Keratinocyte (primary cell): ENCODE measurements around the gene MOB1B. TPM values are rescaled to one million over a fixed set of nuclear protein-coding genes. Genes with fewer than 3 reads are reported as not detected.

Experiments used
- DNase-seq: peaks from one replicate; pipeline ENCODE4 v3.0.0-alpha.2; 2011; ENCODE audit warnings: low read depth, missing footprints, low spot score
- FAIRE-seq: peaks from 2 replicates; lab custom pipeline; 2011; peaks lifted over from hg19 to GRCh38; lab: Jason Lieb, UNC
- H2AFZ ChIP-seq: 2 replicates; pipeline ENCODE4 v1.6.0; 2012; ENCODE audit warnings: low read length, control low read depth, inconsistent platforms; ENCODE audit not compliant: control insufficient read depth
- H3K27ac ChIP-seq: 2 replicates; pipeline ENCODE4 v1.5.1; 2011; ENCODE audit warnings: low read length; ENCODE audit not compliant: control insufficient read depth, insufficient read depth
- H3K27me3 ChIP-seq: 3 replicates; pipeline ENCODE4 v1.6.0; 2011; ENCODE audit warnings: low read length; ENCODE audit not compliant: control insufficient read depth, insufficient read depth; ENCODE audit errors: extremely low read depth
- H3K36me3 ChIP-seq, 2 experiments: 2 replicates in 1 of 2; 3 replicates in 1 of 2; pipeline ENCODE4 v1.5.1; 2011; ENCODE audit warnings: low read length in 2 of 2, mild to moderate bottlenecking in 1 of 2; ENCODE audit not compliant: control insufficient read depth in 2 of 2, insufficient read depth in 2 of 2; ENCODE audit errors: extremely low read depth in 1 of 2
- H3K4me1 ChIP-seq: 3 replicates; pipeline ENCODE4 v1.5.1; 2011; ENCODE audit warnings: low read length; ENCODE audit not compliant: control insufficient read depth, insufficient read depth; ENCODE audit errors: extremely low read depth
- H3K4me2 ChIP-seq: 3 replicates; pipeline ENCODE4 v1.6.0; 2011; ENCODE audit warnings: low read depth, low read length; ENCODE audit not compliant: control insufficient read depth, insufficient read depth; ENCODE audit errors: extremely low read depth
- H3K4me3 ChIP-seq, 3 experiments: fragments of 200-600 bp in 1 of 3; sonication (generic) in 1 of 3; 2 replicates in 2 of 3; 3 replicates in 1 of 3; pipeline ENCODE4 v1.5.1; 2011 to 2016; ENCODE audit warnings: low read length in 3 of 3, mild to moderate bottlenecking in 3 of 3, control low read depth in 2 of 3, inconsistent platforms in 1 of 3, low read depth in 1 of 3, mixed read lengths in 1 of 3, mixed run types in 1 of 3, moderate library complexity in 1 of 3; ENCODE audit not compliant: control insufficient read depth in 2 of 3, insufficient read depth in 2 of 3; ENCODE audit errors: extremely low read depth in 1 of 3
- H3K79me2 ChIP-seq: 2 replicates; pipeline ENCODE4 v1.6.0; 2012; ENCODE audit warnings: low read length; ENCODE audit not compliant: control insufficient read depth, insufficient read depth
- H3K9ac ChIP-seq: 3 replicates; pipeline ENCODE4 v1.6.0; 2011; ENCODE audit warnings: low read length; ENCODE audit not compliant: control insufficient read depth, insufficient read depth; ENCODE audit errors: extremely low read depth
- H3K9me1 ChIP-seq: 3 replicates; pipeline ENCODE4 v1.6.0; 2011; ENCODE audit warnings: low read length; ENCODE audit not compliant: control insufficient read depth, insufficient read depth; ENCODE audit errors: extremely low read depth
- H3K9me3 ChIP-seq: 2 replicates; pipeline ENCODE4 v1.5.1; 2012; ENCODE audit warnings: low read depth, low read length; ENCODE audit not compliant: control insufficient read depth
- H4K20me1 ChIP-seq: 3 replicates; pipeline ENCODE4 v1.6.0; 2011; ENCODE audit warnings: low read length; ENCODE audit not compliant: control insufficient read depth, insufficient read depth; ENCODE audit errors: extremely low read depth
- CTCF ChIP-seq, 3 experiments: IDR thresholded peaks in 1 of 3; conservative IDR thresholded peaks in 1 of 3; optimal IDR thresholded peaks in 1 of 3; 2 replicates in 2 of 3; 3 replicates in 1 of 3; pipeline versions ENCODE3 to v1.5.1; 2011; ENCODE audit warnings: low read length in 3 of 3, mild to moderate bottlenecking in 3 of 3, moderate library complexity in 2 of 3, control low read depth in 1 of 3, inconsistent platforms in 1 of 3; ENCODE audit not compliant: insufficient read depth in 2 of 3; ENCODE audit errors: extremely low read depth in 1 of 3
- EZH2 ChIP-seq: IDR thresholded peaks from one replicate; pipeline ENCODE4 v1.6.1; 2012; ENCODE audit warnings: inconsistent platforms, mild to moderate bottlenecking, low read length, moderate library complexity
- dilution Hi-C: fragments of 300-500 bp; cut with MboI; formaldehyde crosslinking; loops from one replicate; pipeline ENCODE4 v1.7.0; 2020; ENCODE audit warnings: low sequenced_read_pairs; ENCODE audit not compliant: extremely low pct_ligation_motif_present
- polyA plus RNA-seq, 5 experiments: library from polyadenylated mRNA; depleted of rRNA in 3 of 5; stranded (reverse) in 3 of 5; stranded (forward) in 1 of 5; unstranded in 1 of 5; fragments of >200 nt; gene quantifications; 1 replicate in 1 of 5; 2 replicates in 3 of 5; 3 replicates in 1 of 5; pipeline versions ENCODE4 v1.2.1 to v1.2.3, GENCODE V29; 2011 to 2012; ENCODE audit warnings: missing spikeins in 2 of 5, low read depth in 1 of 5, low replicate concordance in 1 of 5

The MOB1B gene
- polyA plus RNA-seq, 1 donor (not counting 4 experiments of a cell fraction or from before 2014, with no cell fraction given) = 15.6 TPM

GRCh38 chr4:70925418-70925817, 23.2 kb downstream of the MOB1B start:
- H3K79me2 ChIP-seq = peaks cover 56% of the 10 kb centered on the region
- no peak overlapping the region for H3K9ac ChIP-seq
- no peak overlapping the region for H2AFZ ChIP-seq
- no peaks in the 10 kb centered on the region for H3K4me1 ChIP-seq
- H4K20me1 ChIP-seq = no peaks in the 10 kb centered on the region
- H3K9me1 ChIP-seq = no peaks in the 10 kb centered on the region
- FAIRE-seq (no peak), DNase-seq (no peak)
- no peak overlapping the region for H3K27ac ChIP-seq
- dilution Hi-C loops = no loop called here
- no peak overlapping the region for H3K4me3 ChIP-seq
- H3K36me3 ChIP-seq = peaks cover 0 to 3% of the 10 kb centered on the region in 2 experiments
- no peak overlapping the region for H3K4me2 ChIP-seq
- TF ChIP-seq EZH2 (no peak), CTCF (optimal IDR thresholded peaks at IDR 0.05 in 1 of 3, IDR thresholded peaks at IDR 0.05 in 1 of 3, conservative IDR thresholded peaks at IDR 0.05 in 1 of 3; ENCODE audit: extremely low read depth in 1 of 3, insufficient read depth in 2 of 3, low read length in 3 of 3) (no peak)
- H3K9me3 ChIP-seq = no peaks in the 10 kb centered on the region
- H3K27me3 ChIP-seq = no peaks in the 10 kb centered on the region

- no peak overlapping the region for H2AFZ ChIP-seq
- H4K20me1 ChIP-seq = no peaks in the 10 kb centered on the region
- H3K36me3 ChIP-seq = peaks cover 0 to 3% of the 10 kb centered on the region in 2 experiments
- no peak overlapping the region for H3K9ac ChIP-seq
- no peak overlapping the region for H3K4me3 ChIP-seq
- dilution Hi-C loops = no loop called here
- no peaks in the 10 kb centered on the region for H3K9me3 ChIP-seq
- H3K9me1 ChIP-seq = no peaks in the 10 kb centered on the region
- H3K27ac ChIP-seq = no peak overlapping the region
- no peaks in the 10 kb centered on the region for H3K4me1 ChIP-seq
- peaks cover 54% of the 10 kb centered on the region for H3K79me2 ChIP-seq
- H3K4me2 ChIP-seq = no peak overlapping the region
- no peak for DNase-seq
- FAIRE-seq = no peak
- TF ChIP-seq EZH2 = no peak
- no peak for TF ChIP-seq CTCF (optimal IDR thresholded peaks at IDR 0.05 in 1 of 3, IDR thresholded peaks at IDR 0.05 in 1 of 3, conservative IDR thresholded peaks at IDR 0.05 in 1 of 3; ENCODE audit: extremely low read depth in 1 of 3, insufficient read depth in 2 of 3, low read length in 3 of 3)
- H3K27me3 ChIP-seq = no peaks in the 10 kb centered on the region
These were observed 23.9 kb downstream of the MOB1B start for GRCh38 chr4:70925899-70926635.
